ENCODE measurements around the gene RETREG2. TPM values are rescaled to one million over a fixed set of nuclear protein-coding genes. Genes with fewer than 3 reads are reported as not detected.

The RETREG2 gene
- total RNA-seq, 1 experiment from 2014 or later: 46.7 TPM

DNA sequence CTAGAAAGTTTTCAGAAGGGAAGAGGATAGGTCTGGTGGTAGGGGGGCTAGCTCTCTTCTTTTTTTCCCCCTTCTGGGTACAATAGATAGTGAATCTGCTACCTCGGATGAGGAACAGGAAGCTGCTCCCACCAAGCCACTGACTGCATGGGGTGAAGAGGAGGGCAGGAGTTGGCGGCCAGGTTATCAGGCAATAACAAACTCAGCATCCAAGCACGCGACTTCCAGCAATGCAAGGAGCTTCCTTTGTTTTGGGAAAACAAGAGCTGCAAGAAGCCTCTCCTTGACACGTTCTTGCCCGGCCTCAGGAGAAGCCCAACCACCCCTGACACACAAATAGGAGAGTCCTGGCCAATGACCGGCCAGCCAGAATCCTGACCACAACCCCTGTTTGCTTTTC lies 49.7 kb upstream of the RETREG2 start:
- no peak overlapping the region for H2BK15ac ChIP-seq (ENCODE audit: low read depth, low read length)
- H3K18ac ChIP-seq (ENCODE audit: insufficient read length, low read depth, low read length): no peak overlapping the region
- H4K5ac ChIP-seq (ENCODE audit: insufficient read length, low read depth, low read length): no peak overlapping the region
- DNase-seq: no peak
- no peak overlapping the region for H3K14ac ChIP-seq (ENCODE audit: insufficient read depth, low read length)
- Mint-ChIP-seq H3K4me3 (no peak overlapping the region), H3K27me3 (ENCODE audit: low read depth) (no peaks in the 10 kb centered on the region), H3K27ac (no peak overlapping the region), H3K4me1 (peaks cover 0 to 6% of the 10 kb centered on the region in 2 experiments; a peak in 1 of 4 replicates), H3K9me3 (no peaks in the 10 kb centered on the region), H3K36me3 (ENCODE audit: insufficient read depth in 1 of 3, low read depth in 3 of 3) (no peaks in the 10 kb centered on the region)
- H3K9ac ChIP-seq (ENCODE audit: extremely low read depth, insufficient read length, low read length): no peak overlapping the region
- H3K9me3 ChIP-seq (ENCODE audit: control insufficient read depth, low read depth, low read length): no peaks in the 10 kb centered on the region
- no peak overlapping the region for H2BK20ac ChIP-seq (ENCODE audit: low read depth, low read length, poor library complexity, severe bottlenecking)
- H3K23me2 ChIP-seq (ENCODE audit: insufficient read length, low read depth, low read length, poor library complexity, severe bottlenecking): no peaks in the 10 kb centered on the region
- no peak overlapping the region for H2BK12ac ChIP-seq (ENCODE audit: insufficient read length, low read depth, low read length)
- TF ChIP-seq, protein P1, sequence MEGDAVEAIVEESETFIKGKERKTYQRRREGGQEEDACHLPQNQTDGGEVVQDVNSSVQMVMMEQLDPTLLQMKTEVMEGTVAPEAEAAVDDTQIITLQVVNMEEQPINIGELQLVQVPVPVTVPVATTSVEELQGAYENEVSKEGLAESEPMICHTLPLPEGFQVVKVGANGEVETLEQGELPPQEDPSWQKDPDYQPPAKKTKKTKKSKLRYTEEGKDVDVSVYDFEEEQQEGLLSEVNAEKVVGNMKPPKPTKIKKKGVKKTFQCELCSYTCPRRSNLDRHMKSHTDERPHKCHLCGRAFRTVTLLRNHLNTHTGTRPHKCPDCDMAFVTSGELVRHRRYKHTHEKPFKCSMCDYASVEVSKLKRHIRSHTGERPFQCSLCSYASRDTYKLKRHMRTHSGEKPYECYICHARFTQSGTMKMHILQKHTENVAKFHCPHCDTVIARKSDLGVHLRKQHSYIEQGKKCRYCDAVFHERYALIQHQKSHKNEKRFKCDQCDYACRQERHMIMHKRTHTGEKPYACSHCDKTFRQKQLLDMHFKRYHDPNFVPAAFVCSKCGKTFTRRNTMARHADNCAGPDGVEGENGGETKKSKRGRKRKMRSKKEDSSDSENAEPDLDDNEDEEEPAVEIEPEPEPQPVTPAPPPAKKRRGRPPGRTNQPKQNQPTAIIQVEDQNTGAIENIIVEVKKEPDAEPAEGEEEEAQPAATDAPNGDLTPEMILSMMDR (conservative IDR thresholded peaks at IDR 0.05): no peak
- H3K27me3 ChIP-seq (ENCODE audit: insufficient read depth, low read length): no peaks in the 10 kb centered on the region
- H3K23ac ChIP-seq (ENCODE audit: insufficient read length, low read depth, low read length): no peak overlapping the region
- no peak overlapping the region for H3T11ph ChIP-seq (ENCODE audit: low read length)
- H3K4me1 ChIP-seq (ENCODE audit: insufficient read depth, low read length): 0 out of 2 replicates have a peak, but pooled peaks cover 4% of the 10 kb centered on the region
- H3K79me2 ChIP-seq (ENCODE audit: insufficient read depth, low read length): no peaks in the 10 kb centered on the region
- no CpG with 5 or more reads among the region's 7 CpGs for WGBS (ENCODE audit: extremely low coverage, insufficient read length, low lambda C conversion rate)
- no peak overlapping the region for H3K4ac ChIP-seq (ENCODE audit: low read depth, low read length)
- no peaks in the 10 kb centered on the region for H4K20me1 ChIP-seq (ENCODE audit: control insufficient read depth, insufficient read depth, insufficient read length)
- no peak overlapping the region for H3K56ac ChIP-seq (ENCODE audit: insufficient read length, low read depth, low read length)
- no peak overlapping the region for H4K8ac ChIP-seq (replicated peaks; ENCODE audit: insufficient read length, low read depth, low read length)
- H2AFZ ChIP-seq (ENCODE audit: low read length): no peak overlapping the region
- no peak overlapping the region for H2BK5ac ChIP-seq (ENCODE audit: insufficient read length, low read length)
- H2AK5ac ChIP-seq (ENCODE audit: insufficient read length, low read length): no peak overlapping the region
- H3K27ac ChIP-seq (ENCODE audit: insufficient read length, low read depth, low read length): no peak overlapping the region
- no peak overlapping the region for H3K4me2 ChIP-seq (ENCODE audit: insufficient read depth, insufficient read length, low read length)
- H4K91ac ChIP-seq (ENCODE audit: insufficient read length, low read depth, low read length): no peak overlapping the region
- H3K79me1 ChIP-seq (ENCODE audit: insufficient read depth, low read depth, low read length, poor library complexity, severe bottlenecking): no peaks in the 10 kb centered on the region
- H2BK120ac ChIP-seq (ENCODE audit: low read depth, low read length, poor library complexity, severe bottlenecking): no peak overlapping the region
